Activated CD4-positive, alpha-beta T cell treated with anti-CD3 and anti-CD28 coated beads, Interleukin-2, Interleukin-4, amounts not matched to agents 100 ng/mL and 50 ng/mL, durations not matched to agents 16 hours and 8 hours (primary cell): ENCODE measurements around the gene AHDC1.
"Not testable (repeated sequence)": the region's sequence is repeated elsewhere in the genome, so short reads cannot be mapped to it uniquely, and the experiment has no call there.

Source experiments
- DNase-seq: peaks from one replicate; pipeline ENCODE4 v3.0.0-alpha.2; 2020; ENCODE audit warnings: low spot score

The AHDC1 gene

DNA sequence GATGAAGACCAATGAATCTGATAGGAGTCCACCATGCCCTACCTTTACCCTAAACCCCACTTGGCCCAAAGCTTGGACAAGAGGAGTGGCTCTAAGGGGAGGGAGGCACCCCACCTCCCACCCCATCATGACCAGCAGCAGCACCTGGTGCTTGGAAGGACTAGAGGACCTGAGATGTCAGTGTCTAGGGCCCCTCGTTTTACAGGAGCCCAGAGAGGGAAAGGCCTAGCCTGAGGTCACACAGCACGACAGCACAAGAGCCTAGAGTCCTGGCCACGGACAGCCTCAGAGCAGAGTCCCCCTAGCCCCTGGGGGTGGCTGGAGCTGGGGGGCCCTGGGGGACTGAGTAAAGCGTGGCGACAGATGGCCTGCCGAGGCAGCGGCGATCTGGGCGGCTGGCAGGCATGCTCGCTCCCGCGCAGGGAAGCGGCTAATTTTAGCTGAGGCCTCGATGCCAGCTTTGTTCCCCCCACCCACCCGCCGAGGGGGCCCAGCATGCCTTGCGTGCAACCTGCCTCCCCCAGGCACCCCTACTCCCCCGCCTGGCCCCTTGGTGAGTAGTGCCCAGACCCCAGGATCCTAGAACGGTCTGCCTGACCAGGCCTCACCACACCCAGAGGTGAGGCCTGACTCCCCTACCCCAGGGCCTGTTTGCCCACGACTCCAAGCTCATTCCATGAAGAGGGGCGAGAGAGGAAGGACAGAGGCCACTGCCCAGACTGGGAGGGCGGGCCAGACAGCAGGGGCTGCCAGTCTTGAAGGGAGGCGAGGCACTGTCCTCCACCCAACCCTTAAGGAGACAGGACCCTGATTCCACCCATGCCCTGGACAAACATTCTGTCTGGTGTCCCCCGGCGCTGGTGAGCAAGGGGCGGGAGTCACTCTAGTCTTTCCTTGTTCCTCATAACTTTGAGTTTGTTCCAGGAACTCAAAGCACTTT lies 39.0 kb downstream of the AHDC1 start:
- no peak for DNase-seq

DNA sequence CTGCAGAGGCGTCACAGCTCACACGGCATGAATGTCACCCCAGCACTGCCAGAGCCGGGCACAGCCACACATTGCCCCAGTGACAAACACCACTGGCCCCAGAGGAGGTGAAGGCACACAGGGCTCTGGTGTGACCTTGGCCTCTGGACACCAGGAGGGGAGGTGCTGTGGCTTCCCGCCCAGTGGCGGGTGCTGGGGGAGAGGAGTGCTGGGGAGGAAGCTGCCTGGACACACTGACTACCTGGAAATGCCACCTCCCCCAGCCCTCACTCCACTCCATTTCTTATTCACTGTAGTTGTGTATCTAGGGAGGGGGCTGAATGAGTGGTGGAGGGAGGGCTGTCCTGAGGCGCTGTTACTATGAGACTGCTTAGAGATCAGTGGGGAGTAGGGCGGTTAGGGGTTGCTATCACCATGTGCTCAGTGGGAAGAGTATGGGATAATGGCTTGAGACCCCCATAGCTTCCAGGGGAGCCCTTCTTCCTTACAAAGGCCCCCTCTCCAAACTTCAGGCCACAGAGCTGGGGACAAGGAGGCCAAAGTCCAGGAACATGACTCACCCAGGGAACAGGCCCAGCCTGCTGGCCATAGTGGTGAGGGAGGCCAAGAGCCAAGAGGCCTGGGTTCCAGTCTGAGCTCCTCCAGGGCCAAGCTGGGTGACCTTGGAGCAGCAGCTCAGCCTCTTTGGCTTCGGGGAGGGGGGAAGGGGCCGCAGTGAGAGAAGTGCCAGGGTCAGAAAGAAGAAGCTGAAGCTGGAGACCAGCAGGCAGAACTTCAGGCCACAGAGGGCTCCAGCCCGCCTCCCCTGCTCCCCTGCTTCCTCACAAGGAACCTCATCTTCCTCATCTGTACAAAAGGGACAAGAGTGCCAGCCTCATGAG lies 40.1 kb downstream of the AHDC1 start:
- DNase-seq: no peak

DNA sequence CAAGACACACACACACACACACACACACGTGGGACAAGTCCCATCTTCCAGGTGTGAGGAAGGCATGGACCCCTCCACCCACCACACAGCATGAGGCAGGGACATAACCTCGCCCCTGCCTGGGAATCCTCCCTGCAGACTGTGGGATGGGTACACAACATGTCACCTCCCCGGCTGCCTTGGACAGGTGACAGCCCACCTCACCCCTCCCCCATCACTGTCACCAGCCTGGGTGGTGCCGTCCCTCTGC lies 40.7 kb downstream of the AHDC1 start:
- DNase-seq: no peak

DNA sequence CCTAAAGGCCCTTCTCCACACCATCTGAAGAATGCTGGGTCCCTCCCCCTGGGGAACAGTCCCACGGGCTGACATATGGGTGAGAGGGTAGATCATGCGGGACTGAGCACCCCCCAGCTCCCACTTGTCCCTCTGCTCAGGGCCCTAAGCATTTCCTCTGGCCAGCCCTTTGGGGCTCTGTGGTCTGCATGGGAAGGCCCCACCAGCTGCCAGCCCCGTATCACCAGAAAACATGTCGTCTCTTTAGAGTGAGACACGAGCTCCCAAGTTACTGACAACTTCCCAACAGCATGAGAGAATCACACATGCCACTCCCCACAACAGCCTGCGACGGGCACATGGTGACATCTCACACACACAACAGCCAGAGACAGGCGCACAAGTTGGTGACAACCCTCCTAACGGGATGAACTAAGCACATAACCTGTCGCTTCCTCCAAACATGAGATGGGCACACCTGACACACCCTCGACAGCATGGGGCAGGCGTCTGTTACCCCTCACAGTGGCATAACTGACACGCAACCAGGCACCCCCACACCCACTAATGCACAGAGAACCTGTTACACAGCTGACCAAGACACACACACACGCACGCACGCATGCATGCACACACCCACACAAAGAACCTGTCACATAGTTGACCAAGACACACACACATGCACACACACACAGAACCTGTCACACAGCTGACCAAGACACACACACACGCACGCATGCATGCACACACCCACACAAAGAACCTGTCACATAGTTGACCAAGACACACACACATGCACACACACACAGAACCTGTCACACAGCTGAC lies 41.2 kb downstream of the AHDC1 start:
- DNase-seq: no peak

DNA sequence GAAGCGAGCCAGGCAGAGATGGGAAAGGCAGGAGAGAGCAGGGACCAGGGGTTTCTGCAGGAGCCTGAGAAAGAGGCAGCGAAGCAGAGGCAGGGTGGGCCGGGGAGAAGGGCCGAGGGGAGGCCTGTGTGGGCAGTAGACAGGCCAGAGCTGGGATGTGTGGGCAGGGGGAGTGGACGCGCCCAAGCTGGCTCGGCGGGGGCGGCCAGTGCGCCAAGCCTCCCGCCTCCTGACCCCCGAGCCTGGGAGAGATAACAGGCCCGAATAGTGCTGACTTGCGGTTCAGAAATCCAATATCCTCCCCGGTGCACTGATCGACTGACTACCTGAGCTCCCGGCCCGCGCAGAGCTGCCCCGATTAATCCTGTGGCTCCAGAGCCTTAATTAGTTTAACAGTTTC lies 41.9 kb downstream of the AHDC1 start:
- DNase-seq: no peak

DNA sequence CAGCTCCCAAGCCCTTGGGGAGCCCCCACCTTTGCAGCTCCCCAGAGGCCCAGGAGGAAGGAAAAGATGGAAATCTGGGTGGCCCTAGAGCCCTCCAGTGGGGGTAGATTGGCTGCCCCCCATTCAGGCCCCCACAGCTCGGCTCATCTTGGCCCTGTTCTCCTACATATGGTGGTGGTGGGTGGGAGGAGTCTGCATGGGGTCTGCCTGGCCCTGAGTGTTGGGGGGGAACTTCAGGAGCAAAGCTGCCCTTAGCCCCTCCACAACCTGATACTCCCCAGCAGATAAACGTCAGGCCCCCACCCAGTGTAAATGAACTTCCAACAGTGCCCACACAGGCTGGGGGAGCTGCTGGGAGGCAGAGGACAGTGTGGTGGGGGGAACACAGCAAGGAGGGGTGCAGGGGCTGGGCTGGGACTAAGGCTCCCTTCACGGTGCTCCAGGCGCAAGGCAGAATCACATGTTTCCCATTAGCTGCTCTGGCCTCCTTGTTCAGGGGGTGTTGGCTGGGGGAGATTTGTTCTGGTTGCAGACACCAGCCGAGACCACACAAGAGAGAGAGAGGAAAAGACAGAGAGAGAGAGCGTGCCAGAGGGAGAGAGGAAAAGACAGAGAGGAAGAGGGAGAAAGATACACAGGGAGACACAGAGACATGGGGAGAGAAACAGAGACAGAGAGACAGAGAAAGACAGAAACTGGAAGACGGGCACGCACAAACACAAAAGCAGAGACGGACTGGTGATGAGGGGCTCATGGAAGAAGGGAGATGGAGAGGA lies 42.6 kb downstream of the AHDC1 start:
- DNase-seq: no peak

DNA sequence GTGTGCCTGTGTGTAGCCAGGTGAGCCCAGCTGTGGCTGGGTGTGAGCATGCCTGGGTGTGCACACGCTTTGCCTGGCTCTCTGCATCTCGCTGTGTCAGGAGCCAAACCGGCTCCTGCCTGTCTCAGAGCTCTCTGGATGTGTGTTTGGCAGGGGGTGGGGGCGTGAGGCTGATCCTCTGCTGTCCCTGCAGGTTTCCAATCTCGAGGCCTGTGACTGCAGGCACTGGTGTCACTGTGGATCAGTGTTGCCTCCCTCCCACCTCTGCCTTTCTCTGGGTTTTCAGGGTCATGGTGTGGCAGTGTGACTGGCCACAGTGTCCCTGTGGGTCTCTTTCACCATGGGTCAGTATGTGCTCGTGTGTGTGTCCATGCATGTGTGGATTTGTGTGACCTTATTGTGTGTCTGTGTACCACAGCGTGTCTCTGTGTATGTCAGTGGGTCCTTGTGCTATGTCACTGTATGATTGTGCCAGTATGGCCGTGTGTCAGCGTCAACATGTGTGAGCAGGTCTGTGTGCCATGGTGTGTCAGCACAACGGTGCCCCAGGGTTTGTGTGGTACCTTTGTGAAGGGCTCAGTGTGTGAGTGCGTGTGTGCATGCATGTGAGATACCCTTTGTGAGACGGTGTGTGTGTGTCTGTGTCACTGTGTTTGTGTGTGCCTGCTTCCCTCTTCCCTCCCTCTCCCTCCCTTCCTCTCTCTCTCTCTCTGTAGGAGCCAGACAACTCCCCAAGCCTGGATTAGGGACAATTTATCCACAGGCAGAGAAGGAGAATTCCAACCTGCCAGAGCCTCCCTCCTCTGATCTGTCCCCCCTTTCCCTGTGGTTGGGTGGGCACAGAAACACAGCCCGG lies 43.4 kb downstream of the AHDC1 start:
- no peak for DNase-seq

DNA sequence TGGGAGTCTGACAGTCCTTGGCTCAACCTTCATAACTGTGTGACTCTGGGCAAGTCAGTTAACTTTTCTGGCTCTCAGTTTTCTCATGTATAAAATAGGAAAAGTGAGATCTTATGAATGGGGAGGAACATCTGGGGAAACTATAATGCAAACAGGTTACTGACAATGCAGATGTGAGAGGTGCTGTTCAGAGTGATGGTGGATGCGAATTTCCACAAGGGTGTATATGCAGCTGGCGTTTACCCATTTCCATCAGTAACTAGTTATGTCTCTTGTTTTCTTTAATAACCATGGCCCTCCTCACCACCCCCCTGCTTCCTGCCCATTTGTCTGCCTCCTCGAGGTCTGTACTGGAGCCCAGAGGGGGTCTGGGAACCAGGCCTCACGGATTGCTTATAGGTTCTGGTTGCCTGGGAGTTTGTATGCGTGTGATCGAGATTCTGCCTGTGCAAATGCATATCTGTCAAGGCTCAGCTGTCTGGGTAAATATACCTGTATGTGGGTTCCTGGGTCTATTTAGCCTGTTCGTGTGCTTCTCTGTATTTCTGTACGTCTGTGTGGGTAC lies 44.4 kb downstream of the AHDC1 start:
- no peak for DNase-seq

DNA sequence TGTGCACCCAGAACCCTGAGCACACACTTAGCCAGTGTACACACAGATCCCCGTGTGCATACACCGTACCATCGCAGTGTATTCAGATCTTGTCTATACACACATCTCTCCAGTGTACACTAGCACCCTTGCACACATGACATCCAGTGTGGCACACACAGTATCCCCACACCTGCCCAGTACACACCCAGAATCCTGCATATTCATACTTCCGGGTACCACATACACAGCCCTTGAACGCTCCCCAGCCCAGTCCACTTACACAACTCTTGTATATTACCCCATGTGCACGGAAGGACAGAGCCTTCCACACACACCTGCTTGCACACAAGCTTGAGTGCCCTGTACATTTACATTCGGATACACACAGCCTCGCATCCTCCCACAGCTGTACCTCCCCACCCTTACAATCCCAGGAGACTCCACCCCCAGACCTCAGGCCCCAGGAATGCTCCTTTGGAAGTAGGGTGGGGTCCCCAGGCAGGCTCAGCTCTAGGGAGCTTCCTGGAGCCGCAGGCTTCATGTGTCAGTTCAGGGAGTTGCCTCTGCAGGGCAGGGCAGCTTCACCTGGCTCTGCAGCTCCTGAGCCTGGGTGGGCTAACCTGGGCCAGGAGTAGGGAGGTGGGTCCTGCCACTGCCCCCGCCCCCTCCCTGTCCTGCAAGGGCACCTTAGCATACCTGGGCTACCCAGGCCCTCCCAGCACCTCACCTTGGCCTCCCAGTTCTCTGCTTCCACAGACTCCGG lies 46.2 kb downstream of the AHDC1 start:
- DNase-seq: no peak

DNA sequence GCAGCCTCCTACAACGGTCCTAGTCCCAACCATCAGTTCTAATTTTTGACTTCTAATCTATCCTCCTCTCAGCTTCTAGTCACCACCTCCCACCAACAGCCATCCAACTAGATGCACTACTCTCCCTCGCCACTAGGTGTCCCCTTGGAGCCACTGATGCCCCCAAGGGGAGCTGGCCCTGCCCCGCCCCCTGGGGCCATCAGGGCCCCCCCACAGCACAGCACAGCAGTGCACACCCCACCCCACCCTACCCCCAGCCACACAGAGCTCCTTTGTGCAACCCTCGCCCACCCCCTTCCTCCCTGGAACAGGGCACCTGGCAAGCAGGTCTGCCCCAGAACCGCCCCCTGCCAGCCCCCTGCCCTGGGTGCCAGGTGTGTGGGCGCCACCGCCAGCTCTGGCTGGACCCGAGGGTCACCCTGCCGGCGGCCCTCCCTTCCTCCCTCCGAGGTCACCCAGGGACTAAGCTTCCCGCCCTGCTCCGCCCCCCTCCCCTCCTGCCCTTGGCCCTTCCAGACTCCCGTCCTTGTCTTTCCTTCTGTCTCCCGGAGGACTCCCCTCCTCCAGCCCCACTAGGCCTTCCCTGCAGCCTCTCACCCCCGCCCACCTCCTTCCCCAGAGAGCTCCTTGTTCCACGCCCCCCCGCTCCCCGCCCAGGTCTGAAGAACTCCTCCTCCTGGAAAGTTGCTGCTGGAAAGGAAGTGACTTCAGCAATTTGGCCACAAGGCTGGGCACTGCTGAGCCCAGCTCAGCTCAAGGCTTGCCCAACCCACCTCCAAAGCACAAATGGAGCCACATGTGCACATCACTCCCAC lies 47.0 kb downstream of the AHDC1 start:
- peak; percentile 81 for DNase-seq

DNA sequence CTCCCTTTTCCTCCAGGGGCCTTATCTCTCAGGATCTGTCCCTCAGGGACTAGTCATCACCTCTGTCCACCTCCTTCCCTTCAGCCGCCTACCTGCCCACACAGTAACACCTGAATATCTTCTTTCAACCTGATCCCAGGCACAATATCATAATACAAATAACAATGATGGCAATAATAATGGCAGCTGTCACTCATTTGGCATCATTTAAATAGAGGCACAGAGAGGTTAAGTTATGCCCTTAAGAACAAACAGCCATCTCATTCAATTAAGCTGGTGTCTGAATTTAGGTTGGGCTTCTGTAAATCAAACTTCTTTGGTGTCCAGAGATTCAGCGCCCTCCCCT lies 47.5 kb downstream of the AHDC1 start:
- DNase-seq: no peak

DNA sequence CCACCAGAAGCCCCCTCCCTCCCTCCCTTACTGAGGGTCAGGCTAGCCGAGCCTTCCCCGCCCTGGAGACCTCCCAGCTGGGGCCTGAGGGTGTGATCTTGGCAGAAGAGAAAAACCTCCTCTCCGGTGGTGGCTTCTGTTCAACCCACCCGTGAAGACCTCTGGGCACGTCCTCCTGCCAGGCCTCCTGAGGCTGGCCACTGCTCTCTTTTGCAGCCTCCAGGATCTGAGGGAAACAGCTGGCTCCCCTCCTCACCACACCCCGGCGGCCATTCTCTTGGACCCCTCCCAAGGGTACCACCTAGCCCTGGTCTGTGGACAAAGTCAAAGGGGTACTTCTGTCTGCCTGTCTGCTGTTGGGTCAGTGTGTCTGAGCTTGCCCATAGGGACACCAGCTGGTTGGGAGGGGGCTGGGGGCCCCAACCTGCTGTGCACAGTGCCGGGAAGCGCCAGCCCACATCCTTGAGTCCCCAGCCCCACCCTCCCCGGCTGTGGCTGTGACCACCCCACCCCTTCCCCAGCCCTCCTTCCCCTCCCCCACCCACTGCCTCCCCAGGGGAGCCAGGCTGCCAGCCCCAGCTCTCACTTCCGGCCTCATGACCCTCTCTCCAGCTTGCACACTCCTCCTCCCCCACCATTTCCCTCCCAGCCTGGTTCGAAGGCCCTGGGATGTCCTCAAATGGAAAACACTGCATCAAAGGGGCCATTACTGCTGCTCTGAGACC lies 48.1 kb downstream of the AHDC1 start:
- peak; percentile 35 for DNase-seq

DNA sequence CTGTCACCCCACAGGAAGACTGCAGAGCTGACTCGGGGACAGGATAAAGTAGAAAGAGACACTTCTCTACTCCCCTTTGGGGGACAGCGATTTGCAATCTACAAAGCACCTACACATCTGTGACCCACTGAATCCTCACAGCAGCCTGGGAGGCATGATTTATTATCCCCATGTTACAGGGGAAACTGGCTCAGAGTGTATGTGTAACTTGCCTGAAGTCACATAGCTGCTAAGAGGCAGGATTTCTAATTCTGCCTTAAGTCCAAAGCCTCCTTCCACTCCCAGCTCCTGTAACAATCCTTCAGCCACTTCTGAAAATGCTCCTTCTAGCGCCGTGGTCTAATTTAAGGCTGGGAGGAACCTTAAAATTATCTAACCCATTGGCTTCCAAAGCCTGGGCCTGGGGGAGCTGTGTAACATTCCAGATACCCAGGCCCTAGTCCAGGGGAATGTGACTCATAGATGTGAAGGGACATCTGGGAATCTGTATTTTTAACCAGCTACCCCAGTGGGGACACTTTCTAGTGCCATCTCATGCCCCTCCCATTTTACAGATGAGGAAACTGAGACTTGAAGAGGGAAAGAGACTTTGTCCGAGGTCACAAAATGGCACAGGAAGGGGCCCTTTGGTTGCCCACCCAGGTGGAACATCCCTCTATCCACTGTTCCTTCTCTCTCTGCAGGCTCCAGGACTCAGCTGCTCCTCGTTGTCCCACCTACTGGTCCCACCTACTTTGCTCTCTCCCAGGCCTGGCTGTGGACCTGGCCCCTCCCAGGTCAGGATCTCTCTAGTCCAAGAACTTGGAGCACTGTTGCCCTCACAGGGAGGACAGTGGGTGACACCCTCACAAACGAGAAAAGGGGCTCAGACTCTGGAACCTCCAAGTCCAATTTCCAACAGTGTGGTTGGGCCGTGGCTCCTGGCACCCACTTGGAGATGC lies 48.9 kb downstream of the AHDC1 start:
- DNase-seq: no peak

DNA sequence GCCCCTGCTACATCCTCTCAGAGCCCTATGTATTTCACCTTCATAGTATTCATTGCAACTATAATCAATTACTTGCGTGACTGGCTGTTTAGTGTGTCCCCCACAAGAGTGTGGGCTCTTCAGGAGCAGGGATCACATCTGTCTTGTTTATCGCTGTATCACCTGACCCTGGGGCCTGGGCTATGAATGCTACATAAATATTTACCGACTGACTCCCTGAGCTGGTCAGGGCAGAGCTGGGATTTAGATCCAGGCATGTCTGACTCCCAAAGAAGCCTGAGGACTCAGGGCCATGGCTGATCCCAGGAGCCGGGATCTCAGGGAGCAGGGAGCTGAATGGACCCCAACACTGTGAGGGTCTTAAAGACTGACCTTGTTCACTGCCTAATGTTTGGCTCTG lies 49.7 kb downstream of the AHDC1 start:
- no peak for DNase-seq

DNA sequence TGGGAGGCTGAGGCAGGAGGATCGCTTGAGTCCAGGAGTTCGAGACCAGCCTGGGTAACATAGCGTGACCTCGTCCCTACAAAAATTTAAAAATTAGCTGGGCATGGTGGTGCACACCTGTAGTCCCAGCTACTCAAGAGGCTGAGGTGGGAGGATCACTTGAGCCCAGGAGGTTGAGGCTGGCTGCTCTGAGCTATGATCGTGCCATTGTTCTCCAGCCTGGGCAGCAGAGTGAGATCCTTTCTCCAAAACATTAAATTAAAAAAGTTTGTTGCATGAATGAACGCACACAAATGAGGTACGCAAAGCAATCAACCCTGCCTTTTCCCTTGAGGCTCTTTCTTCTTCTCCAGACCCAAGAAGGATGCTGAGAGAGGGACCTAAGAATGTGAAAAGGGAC lies 50.1 kb downstream of the AHDC1 start:
- DNase-seq: not testable (repeated sequence)

DNA sequence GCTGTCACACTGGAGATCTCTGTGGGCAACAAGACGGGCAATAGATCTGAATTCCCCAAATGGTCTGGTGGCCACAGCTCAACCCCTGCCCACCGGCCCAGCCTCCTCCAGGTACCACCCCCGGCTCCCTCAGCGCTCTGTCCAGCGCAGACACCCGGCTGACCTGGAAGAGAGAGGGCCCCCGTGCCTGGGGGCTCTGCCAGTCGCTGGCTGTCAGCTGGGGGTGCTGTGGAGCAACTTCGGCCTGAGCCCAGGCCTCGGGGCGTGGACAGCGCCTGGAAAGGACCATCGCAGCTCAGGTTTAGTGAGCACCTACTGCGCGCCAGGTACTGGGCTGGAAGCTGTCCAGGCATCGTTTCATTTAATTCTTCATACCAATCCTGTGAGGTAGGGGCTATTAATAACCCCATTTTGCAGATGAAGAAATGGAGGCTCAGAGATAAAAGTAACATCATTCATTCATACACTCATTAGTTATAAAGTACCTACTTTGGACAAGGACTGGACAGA lies 51.0 kb downstream of the AHDC1 start:
- DNase-seq: no peak

DNA sequence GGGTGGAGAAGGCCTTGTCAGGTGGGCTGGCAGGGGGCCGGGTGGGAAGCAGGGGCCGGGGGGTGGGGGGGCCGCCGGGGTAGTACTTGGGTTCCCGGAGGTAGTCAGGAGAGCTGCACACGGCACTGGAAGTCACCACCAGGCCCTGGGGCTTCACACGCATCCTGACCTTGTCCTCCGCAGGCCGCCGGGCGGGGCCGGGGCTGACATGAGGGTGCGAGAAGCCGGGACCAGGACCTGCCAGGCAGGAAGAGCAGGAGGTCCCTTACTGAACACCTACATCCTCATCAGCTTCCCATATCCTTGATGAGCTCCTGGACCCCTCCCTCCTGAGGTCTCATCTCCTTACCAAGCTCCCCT lies 52.0 kb downstream of the AHDC1 start:
- no peak for DNase-seq
